GM04504 (cell line): ENCODE data around the gene OTOL1.
"Not testable (repeated sequence)": the region's sequence is repeated elsewhere in the genome, so short reads cannot be mapped to it uniquely, and the experiment has no call there.

Source experiments
- DNase-seq: peaks from one replicate; pipeline ENCODE4 v3.0.0-alpha.2; 2012; ENCODE audit warnings: low read depth

OTOL1 gene

DNA sequence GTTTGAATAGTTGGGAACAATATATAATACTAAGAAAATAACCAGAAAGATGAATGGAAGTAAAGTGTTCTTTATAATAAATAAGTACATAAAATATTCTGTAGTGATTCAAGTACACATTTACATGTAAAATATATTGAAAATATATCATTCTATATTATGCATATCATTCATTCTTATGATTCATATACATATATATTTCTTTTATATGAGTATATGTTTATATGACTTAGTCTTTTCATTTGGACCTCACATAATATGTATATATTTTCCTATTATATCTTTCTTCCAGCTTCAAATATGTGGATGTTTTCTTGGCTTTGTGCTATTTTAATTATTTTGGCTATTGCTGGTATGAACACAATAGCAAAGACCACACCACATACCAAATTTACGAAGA, at the start of gene OTOL1:
TSS of gene OTOL1 (plus strand) at position 301 of the 400 bp plus-strand sequence. CDS start at position 301, 0 bp downstream.
- DNase-seq: no peak

DNA sequence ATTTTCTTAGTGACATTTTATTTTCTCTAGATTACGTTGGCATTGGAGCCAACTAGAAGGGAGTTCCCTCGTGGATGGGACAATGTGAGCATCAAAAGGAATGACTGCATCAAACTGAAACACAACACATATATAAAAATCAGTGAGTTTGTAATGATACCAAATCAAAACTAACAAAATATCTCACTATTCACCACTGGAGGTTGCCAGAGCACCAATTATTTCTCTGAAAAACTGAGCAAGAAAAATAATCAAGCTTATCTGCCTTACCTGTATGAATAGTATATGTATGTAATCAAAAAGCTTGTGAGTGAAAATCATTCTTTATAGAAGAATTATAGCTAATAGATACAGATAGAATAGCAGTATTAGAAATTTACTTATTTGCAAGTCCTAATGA, 46.8 kb upstream of the OTOL1 start:
- no peak for DNase-seq

- no peak for DNase-seq
Observed at GRCh38 chr3:161452179-161452578, 44.4 kb upstream of the OTOL1 start.

DNA sequence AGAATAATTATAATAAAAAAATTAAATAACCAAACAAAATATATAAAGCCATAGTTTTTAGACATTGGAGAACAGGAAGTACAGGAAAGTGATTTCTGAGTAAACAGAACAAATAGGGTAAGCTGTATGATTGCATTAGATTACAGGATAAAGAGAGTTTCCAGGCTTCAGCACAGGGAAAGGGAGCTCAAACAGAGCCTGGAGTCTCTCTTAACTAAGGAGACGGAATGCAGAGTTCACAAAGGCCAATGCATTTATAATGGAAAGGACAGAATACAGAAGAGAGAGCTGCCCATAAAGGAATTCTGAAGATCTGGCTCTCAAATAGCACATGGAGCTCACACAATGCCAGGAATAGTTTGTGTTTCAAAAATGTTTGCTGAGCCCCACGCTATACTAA, 42.0 kb upstream of the OTOL1 start:
- DNase-seq: no peak

DNA sequence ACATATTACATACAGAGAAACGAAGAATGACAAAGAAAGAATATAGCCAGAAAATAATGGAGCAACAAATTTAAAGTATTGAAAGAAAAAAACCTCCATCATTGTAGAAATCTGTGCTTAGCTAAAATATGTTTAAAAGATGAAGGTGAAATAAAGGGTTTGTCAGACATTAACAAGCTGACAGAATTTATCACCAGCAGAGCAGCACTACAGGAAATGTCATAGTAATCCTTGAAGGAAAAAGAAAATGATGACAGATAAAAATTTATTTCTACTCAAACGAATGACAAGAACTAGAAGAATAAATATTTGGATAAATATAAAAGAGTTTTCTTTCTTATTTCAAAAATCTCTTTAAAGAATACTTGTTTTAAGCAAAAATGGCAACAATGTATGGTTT, 40.6 kb upstream of the OTOL1 start:
- DNase-seq: no peak

GRCh38 chr3:161462138-161462537, 34.5 kb upstream of the OTOL1 start:
- DNase-seq: no peak

GRCh38 chr3:161471211-161471610, 25.4 kb upstream of the OTOL1 start:
- no peak for DNase-seq

DNA sequence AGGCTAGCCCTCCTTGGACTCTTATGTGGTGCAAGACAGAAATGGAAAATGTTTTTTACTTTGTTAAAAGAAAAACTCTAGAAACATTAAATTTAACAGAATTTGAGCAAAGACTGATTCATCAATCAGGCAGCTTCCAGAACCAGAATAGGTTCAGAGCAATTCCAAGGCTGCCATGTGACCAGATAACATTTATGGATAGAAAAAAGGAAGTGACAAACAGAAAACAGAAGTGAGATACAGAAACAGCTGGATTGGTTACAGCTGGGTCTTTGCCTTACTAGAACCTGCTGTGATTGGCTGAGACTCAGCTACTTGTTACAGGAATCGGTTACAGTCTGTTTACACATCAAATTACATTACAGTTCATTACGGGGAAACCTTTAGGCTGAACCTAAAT, 22.5 kb upstream of the OTOL1 start:
- no peak for DNase-seq

DNA sequence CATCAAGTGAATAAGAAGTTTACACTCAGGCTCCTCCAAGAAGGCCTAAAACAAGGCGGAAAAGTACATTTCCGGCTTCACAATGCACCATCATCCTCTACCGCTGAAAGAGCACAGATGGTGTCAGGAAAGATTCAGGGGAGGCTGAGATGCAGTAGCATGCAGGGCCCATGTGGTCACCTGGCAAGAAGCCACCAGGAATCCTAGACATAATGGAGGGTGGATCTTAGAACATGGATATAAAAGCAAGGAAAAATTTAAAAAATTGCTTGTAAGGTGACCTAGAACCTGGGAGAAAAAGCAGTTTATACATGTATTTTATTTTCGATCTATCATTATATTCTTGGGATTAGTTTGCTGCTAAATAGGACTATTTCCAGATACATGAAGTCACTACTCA, 21.9 kb upstream of the OTOL1 start:
- DNase-seq: no peak

- no peak for DNase-seq
Observed at GRCh38 chr3:161475206-161475605, 21.4 kb upstream of the OTOL1 start.

DNA sequence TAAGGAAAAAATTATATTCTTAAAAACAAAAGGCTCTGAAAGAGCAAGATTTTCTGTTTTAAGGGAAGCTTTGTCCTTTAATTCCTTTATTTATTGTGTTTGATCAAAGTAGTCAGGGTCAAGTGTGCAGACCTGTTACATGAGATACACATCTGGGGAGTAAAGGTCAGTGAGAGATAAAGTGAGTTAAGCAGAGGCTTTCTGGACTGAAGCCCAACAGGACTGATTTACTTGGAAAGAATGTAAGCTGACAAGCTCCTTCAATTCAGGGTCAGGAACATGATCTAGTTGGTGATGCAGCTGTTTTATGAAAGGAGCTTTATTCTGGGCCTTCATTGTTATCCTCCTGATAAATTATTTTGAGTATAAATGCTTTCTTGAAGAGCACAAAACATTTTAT, 20.7 kb upstream of the OTOL1 start:
- no peak for DNase-seq

- no peak for DNase-seq
Observed at GRCh38 chr3:161484226-161484625, 12.4 kb upstream of the OTOL1 start.

DNA sequence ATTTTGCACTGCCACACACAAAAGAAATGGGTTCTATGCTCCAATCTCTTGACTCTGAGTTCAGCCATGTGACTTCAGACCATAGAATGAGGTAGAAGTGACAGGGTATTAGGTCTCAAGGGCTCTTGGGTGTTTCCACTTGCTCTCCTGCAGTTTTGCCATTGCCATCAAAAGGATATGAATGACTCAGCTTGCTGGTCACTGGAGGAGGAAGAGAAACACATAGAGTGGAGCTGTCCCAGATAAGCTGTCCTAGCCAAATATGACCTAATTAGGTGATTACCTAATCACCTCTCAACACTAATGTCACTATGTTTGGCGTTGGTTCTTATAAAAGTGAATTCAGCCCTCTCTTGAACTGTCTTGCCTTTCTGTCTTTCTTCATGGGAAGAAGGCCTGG, 8.3 kb upstream of the OTOL1 start:
- DNase-seq: not testable (repeated sequence)

- no peak for DNase-seq
Observed at GRCh38 chr3:161489395-161489794, 7.2 kb upstream of the OTOL1 start.

DNA sequence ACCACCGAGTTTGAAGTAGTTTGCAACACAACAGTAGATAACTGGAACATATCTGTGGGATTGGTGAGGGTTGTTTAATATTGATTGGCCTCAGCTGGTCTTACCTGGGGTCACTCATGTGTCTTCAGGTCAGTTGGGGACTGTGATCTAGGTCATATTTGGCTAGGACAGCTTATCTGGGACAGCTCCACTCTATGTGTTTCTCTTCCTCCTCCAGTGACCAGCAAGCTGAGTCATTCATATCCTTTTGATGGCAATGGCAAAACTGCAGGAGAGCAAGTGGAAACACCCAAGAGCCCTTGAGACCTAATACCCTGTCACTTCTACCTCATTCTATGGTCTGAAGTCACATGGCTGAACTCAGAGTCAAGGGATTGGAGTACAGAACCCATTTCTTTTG, 5.8 kb upstream of the OTOL1 start:
- not testable (repeated sequence) for DNase-seq

- DNase-seq: no peak
Observed at GRCh38 chr3:161498259-161498921, 1.8 kb downstream of the OTOL1 start.

GRCh38 chr3:161500068-161500796, 3.6 kb downstream of the OTOL1 start:
- DNase-seq: no peak

DNA sequence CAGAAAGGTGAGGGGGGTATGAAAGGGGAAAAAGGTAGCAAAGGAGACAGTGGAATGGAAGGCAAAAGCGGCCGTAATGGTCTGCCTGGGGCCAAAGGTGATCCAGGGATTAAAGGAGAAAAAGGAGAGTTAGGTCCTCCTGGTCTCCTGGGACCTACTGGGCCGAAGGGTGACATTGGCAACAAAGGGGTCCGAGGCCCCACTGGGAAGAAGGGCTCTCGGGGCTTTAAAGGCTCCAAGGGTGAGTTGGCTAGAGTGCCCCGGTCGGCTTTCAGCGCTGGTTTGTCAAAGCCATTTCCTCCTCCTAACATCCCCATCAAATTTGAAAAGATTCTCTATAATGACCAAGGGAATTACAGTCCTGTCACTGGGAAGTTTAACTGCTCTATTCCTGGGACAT, 6.7 kb downstream of the OTOL1 start:
- no peak for DNase-seq

DNA sequence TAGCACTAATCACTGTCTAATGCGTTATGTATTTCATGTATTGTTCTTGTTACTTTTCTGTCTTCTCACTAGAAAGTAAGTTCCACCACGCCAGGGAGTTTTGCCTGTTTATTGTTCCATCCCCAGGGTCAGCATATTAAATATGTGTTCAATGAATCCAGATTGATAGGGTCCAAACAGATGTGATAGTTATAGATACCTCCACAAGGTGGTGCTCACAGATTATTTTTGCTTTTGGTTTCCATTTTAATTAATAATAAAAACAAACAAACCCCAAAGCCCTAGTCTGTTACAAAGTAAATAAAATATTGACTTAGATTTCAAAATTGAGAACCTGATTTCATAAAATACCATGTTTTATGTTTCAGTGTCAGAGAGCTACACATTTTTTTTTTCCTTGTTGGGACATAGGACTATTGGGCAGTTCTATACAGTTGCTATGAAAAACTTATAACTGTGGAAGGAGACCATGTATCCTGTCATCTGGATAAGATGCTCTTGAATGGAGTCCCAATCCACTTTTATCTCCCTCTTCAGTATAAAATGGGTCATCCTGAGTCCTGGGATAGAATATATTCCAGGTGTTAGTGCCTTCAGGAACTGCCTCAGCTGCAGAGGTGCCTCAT, 12.4 kb downstream of the OTOL1 start:
- no peak for DNase-seq

DNA sequence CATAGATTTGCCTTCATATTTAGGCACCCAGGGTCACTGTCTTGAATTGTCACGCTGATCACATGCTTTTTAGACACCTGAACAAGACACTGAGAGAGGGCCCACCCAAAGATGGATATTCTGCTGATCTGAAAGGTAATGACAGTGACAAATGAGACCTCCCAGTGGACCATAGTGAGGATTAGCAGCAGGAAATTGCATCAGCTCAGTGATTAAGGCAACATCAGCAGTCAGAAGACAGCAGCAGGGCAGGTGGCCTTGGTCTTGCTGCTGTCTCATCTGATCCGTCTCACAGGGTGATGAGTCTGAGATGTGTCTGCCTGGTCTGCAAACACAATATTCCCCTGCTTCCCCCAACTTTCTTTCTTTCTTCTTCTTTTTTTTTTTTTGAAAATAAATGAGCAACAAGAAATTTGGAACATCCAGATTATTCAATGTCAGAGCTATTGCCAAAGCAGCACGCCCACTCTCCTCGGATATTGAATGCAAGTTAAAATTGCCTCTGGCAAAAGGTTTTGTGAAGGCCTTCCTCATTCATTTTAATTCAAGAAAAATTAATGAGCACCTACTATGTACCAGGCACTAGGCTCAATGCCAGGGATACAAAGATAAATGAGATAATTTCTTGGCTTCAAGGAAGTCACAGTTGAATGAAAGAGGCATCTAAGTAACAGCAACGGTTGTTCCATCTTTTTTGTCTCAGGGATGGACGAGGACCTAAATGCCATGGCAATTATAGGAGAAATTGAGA, 14.1 kb downstream of the OTOL1 start:
- no peak for DNase-seq

- no peak for DNase-seq
Observed at GRCh38 chr3:161523916-161524315, 27.3 kb downstream of the OTOL1 start.

DNA sequence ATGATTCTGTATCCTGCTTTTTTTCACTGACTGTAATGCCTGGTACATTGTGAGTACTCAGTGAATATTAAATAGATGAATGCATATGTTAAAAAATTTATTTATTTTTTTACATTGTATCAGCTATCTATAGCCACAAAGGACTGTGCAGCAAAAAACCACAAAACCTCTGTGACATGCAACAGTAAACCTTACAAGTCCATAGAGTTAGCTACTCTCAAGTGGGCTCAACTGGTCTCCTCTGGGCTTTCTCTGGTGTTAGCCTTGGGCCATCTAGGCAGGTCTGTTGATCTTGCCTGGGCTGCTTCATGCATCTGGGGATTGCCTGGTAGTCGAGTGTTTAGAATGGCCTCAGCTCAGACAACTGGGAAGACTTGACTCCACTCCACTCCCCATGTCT, 35.3 kb downstream of the OTOL1 start:
- no peak for DNase-seq

DNA sequence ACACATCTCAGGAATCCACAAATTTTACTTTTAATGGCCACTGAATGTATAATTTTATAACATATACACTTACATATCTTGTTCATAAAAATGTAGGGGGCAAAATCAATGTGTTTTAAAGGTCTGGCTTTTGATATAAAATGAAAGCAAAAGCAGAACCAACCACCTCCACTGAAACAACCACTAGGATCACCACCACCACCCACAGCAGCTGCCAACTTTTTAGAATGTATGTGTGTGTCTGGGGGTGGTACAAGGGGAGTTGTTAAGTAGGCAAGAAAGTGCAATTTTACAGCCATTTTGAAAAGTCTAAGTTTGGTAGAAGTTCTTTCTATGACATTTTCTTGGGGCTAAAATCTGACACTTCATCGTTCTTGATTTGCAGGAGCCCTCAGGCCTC, 44.0 kb downstream of the OTOL1 start:
- no peak for DNase-seq
